HG03103 (cell line): ENCODE results near the gene ZC3H14.
A peak's percentile ranks its signal among the peaks of the same experiment; 100 is the strongest.

ENCODE experiments used
- ATAC-seq: cut with Tn5 transposase; IDR thresholded peaks from one replicate; pipeline ENCODE4 v1.9.1; 2021; ENCODE audit warnings: low read depth; ENCODE audit not compliant: unreplicated experiment

Gene ZC3H14

GRCh38 chr14:88551980-88552431, 10.8 kb upstream of the ZC3H14 start:
- ATAC-seq, result no peak

- no peak for ATAC-seq
These were observed 10.0 kb upstream of the ZC3H14 start for GRCh38 chr14:88552876-88553275.

GRCh38 chr14:88553886-88554456, 8.9 kb upstream of the ZC3H14 start:
- ATAC-seq, result no peak

GRCh38 chr14:88554457-88555286, 8.2 kb upstream of the ZC3H14 start, which contains the start of gene PTPN21:
Gene PTPN21 (minus strand): TSS chr14:88555007. CDS start chr14:88550417, 4,590 bp downstream.
- no peak for ATAC-seq

- ATAC-seq, result no peak
These were observed 6.3 kb upstream of the ZC3H14 start for GRCh38 chr14:88556581-88556980.

GRCh38 chr14:88559852-88560251, 3.0 kb upstream of the ZC3H14 start:
- no peak for ATAC-seq

- ATAC-seq, result peak; percentile 10
These were observed 356 bp upstream of the ZC3H14 start for GRCh38 chr14:88562532-88562830.

GRCh38 chr14:88563845-88564244, 1.0 kb downstream of the ZC3H14 start:
- no peak for ATAC-seq

- ATAC-seq, result no peak
These were observed 2.6 kb downstream of the ZC3H14 start for GRCh38 chr14:88565427-88565826.

GRCh38 chr14:88568196-88568595, 5.4 kb downstream of the ZC3H14 start:
- ATAC-seq, result no peak

- no peak for ATAC-seq
These were observed 9.3 kb downstream of the ZC3H14 start for GRCh38 chr14:88572117-88572516.

- no peak for ATAC-seq
These were observed 13.4 kb downstream of the ZC3H14 start for GRCh38 chr14:88576222-88576621.

- no peak for ATAC-seq
These were observed 21.6 kb downstream of the ZC3H14 start for GRCh38 chr14:88584451-88584850.

GRCh38 chr14:88588081-88588480, 25.2 kb downstream of the ZC3H14 start:
- ATAC-seq, result no peak

GRCh38 chr14:88590173-88590572, 27.3 kb downstream of the ZC3H14 start:
- no peak for ATAC-seq

GRCh38 chr14:88592031-88592430, 29.2 kb downstream of the ZC3H14 start:
- ATAC-seq, result no peak

GRCh38 chr14:88597038-88597437, 34.2 kb downstream of the ZC3H14 start:
- no peak for ATAC-seq

- no peak for ATAC-seq
These were observed 34.8 kb downstream of the ZC3H14 start for GRCh38 chr14:88597601-88598000.

- no peak for ATAC-seq
These were observed 35.3 kb downstream of the ZC3H14 start for GRCh38 chr14:88598097-88598675.

- peak; percentile 27 for ATAC-seq
These were observed 36.5 kb downstream of the ZC3H14 start for GRCh38 chr14:88599326-88599725.

GRCh38 chr14:88599761-88600439, 37.1 kb downstream of the ZC3H14 start:
- ATAC-seq, result peak; percentile 87
